DND-41 (cell line): ENCODE results near the gene CCDC18.

ENCODE experiments used
- CTCF ChIP-seq: IDR thresholded peaks from 2 replicates; pipeline ENCODE4 v1.5.1; 2012; ENCODE audit warnings: borderline replicate concordance, low read length, moderate library complexity, mild to moderate bottlenecking; ENCODE audit not compliant: poor library complexity, severe bottlenecking; ENCODE audit errors: extremely low read depth
- EZH2 ChIP-seq: IDR thresholded peaks from 3 replicates; pipeline ENCODE4 v1.6.1; 2012; ENCODE audit warnings: borderline replicate concordance, low read depth, mild to moderate bottlenecking, moderate library complexity, low read length, inconsistent platforms; ENCODE audit not compliant: severe bottlenecking

- no peak for TF ChIP-seq CTCF
- no peak for TF ChIP-seq EZH2
These were observed 54.7 kb downstream of the CCDC18 start for GRCh38 chr1:93235261-93235660.
